Ovary (tissue), 9 donors: ENCODE results near the gene CYP20A1. TPM values are rescaled to one million over a fixed set of nuclear protein-coding genes. Genes with fewer than 3 reads are reported as not detected.

Experiments
- DNase-seq, 5 donors: peaks; one replicate each; pipeline ENCODE4 v3.0.0-alpha.2; 2019 to 2020
- H3K27ac ChIP-seq, 2 donors: fragments of 200-600 bp; one replicate each; pipeline versions ENCODE4 v1.5.1 to v1.8.0; 2019 to 2022
- H3K27me3 ChIP-seq: fragments of 200-600 bp; one replicate; pipeline ENCODE4 v1.8.0; 2022
- H3K36me3 ChIP-seq: fragments of 200-600 bp; sonication (generic); one replicate; pipeline ENCODE4 v1.5.1; 2019
- H3K4me1 ChIP-seq: one replicate; pipeline ENCODE4 v1.8.1; 2013; ENCODE audit warnings: mild to moderate bottlenecking, moderate library complexity; ENCODE audit not compliant: insufficient read depth
- H3K4me3 ChIP-seq: fragments of 200-600 bp; sonication (generic); one replicate; pipeline ENCODE4 v1.5.1; 2017
- H3K9me3 ChIP-seq, 2 donors: fragments of 200-600 bp in 1 of 2; sonication (generic) in 1 of 2; one replicate each; pipeline versions ENCODE4 v1.5.1 to v1.8.1; 2013 to 2019; ENCODE audit warnings: mild to moderate bottlenecking in 1 of 2, moderate library complexity in 1 of 2
- CTCF ChIP-seq, 3 donors: fragments of 450-650 bp in 2 of 3; fragments of 200-600 bp in 1 of 3; IDR thresholded peaks; one replicate each; pipeline versions ENCODE4 v1.5.1 to v1.8.0; 2016 to 2022; ENCODE audit warnings: antibody characterized with exemption in 3 of 3, mild to moderate bottlenecking in 1 of 3
- EP300 ChIP-seq: sonication (generic); formaldehyde crosslinking; IDR thresholded peaks from one replicate; pipeline ENCODE4 v1.6.1; 2017; ENCODE audit warnings: antibody characterized with exemption
- POLR2A ChIP-seq: fragments of 450-650 bp; IDR thresholded peaks from one replicate; pipeline ENCODE4 v1.6.1; 2017; ENCODE audit warnings: antibody characterized with exemption, mild to moderate bottlenecking, moderate library complexity
- WGBS, 3 donors: extraction: QIAGEN DNeasy Blood & Tissue Kit in 1 of 3; methylation state at CpG; one replicate each; pipeline versions ENCODE4 v1.1.5 to v1.1.7; 2013 to 2017; 5-methylcytosine and 5-hydroxymethylcytosine counted together
- intact Hi-C, 4 donors: fragments of 100-400 bp; cut with DNase I; formaldehyde crosslinking; loops; one replicate each; pipeline versions ENCODE4 v1.11.0 to v1.15.1; 2022 to 2023
- polyA plus RNA-seq, 2 donors: library from polyadenylated mRNA; stranded (reverse); fragments of 200-250 nt in 1 of 2; fragments of 350-450 nt in 1 of 2; fragmentation: Illumina TruSeq in 1 of 2; extraction: RNeasy Lipid Tissue Mini Kit (QIAGEN cat#74804) in 1 of 2; gene quantifications; one replicate each; pipeline ENCODE4 v1.2.3, GENCODE V29; 2013 to 2014
- total RNA-seq, 7 donors: library from RNA; depleted of rRNA in 2 of 7; stranded (reverse); fragments of >200 nt in 2 of 7; fragmentation: NEBNext Ultra II Directional in 3 of 7; extraction: Animal tissue kit (Norgen Biotek cat#: 25700) in 3 of 7; gene quantifications; one replicate each; pipeline versions ENCODE4 v1.1.0 to v1.2.4, GENCODE V29; 2016 to 2023
- donor health status: DM: no; HTN: no; CAD: no; lungs with moderate emphysema.
- donor health status: DM: no; HTN: no; CAD: no.
- donor health status: Bipolar disorder and iron deficiency.
- donor health status: DM: yes; HTN: yes; CAD: no.
- donor health status: DM: no; HTN: no; CAD: no.
- donor health status: DM: yes; HTN: yes; CAD: no.

The CYP20A1 gene
- total and polyA plus RNA-seq, 9 donors, result 20.3 to 51.0 (median 33.4) TPM

- no peaks in the 10 kb centered on the region for H3K27me3 ChIP-seq
- 0 to 1% (median 0%) methylated on average over 31 of the region's 31 CpGs for WGBS, 3 donors
- peak; percentile 27 to 65 (median 48) for DNase-seq
- intact Hi-C loops, result loop anchor here in 1 of 4 donors (2.0 kb wide), 1 partner anchor 90 kb away; the partner anchor contains the start of gene CYP20A1
- no peaks in the 10 kb centered on the region for H3K4me1 ChIP-seq
- H3K9me3 ChIP-seq, result no peaks in the 10 kb centered on the region
- TF ChIP-seq CTCF (IDR thresholded peaks at IDR 0.05) (no peak), POLR2A (no peak), EP300 (no peak)
- peak overlapping the region; percentile 97 for H3K4me3 ChIP-seq
- peak overlapping the region; percentile 48 to 77 for H3K27ac ChIP-seq
- H3K36me3 ChIP-seq, result no peaks in the 10 kb centered on the region
These were observed 90.1 kb downstream of the CYP20A1 start for GRCh38 chr2:203328760-203329540.

GRCh38 chr2:203330434-203330833, 91.6 kb downstream of the CYP20A1 start:
- Histone ChIP-seq H3K27me3 (no peaks in the 10 kb centered on the region), H3K36me3 (no peaks in the 10 kb centered on the region), H3K27ac (no peak overlapping the region), H3K4me1 (no peaks in the 10 kb centered on the region), H3K4me3 (no peak overlapping the region), H3K9me3 (no peaks in the 10 kb centered on the region)
- intact Hi-C loops, result no loop called here
- no peak for DNase-seq
- no peak for TF ChIP-seq EP300
- no peak for TF ChIP-seq CTCF (IDR thresholded peaks at IDR 0.05)
- TF ChIP-seq POLR2A, result no peak

GRCh38 chr2:203338322-203338721, 99.5 kb downstream of the CYP20A1 start:
- no peak overlapping the region for H3K27ac ChIP-seq
- DNase-seq, result no peak
- peaks cover 4% of the 10 kb centered on the region for H3K4me1 ChIP-seq
- H3K27me3 ChIP-seq, result no peaks in the 10 kb centered on the region
- H3K4me3 ChIP-seq, result no peak overlapping the region
- no peaks in the 10 kb centered on the region for H3K9me3 ChIP-seq
- H3K36me3 ChIP-seq, result no peaks in the 10 kb centered on the region
- WGBS, 3 donors, result 78 to 80% (median 79%) methylated on average over 4 of the region's 4 CpGs
- no peak for TF ChIP-seq POLR2A
- intact Hi-C loops, result no loop called here

GRCh38 chr2:203340791-203341487, 102.1 kb downstream of the CYP20A1 start:
- no peak overlapping the region for H3K27ac ChIP-seq
- H3K27me3 ChIP-seq, result no peaks in the 10 kb centered on the region
- intact Hi-C loops, result no loop called here
- WGBS, 3 donors, result 56 to 71% (median 68%) methylated on average over 6 of the region's 6 CpGs
- H3K4me3 ChIP-seq, result no peak overlapping the region
- H3K36me3 ChIP-seq, result no peaks in the 10 kb centered on the region
- TF ChIP-seq EP300, result no peak
- TF ChIP-seq POLR2A, result no peak
- TF ChIP-seq CTCF (IDR thresholded peaks at IDR 0.05), result no peak
- no peak for DNase-seq
- H3K4me1 ChIP-seq, result peaks cover 4% of the 10 kb centered on the region
- no peaks in the 10 kb centered on the region for H3K9me3 ChIP-seq
